HepG2 (cell line): ENCODE results near the gene NRAS. TPM values are rescaled to one million over a fixed set of nuclear protein-coding genes. Genes with fewer than 3 reads are reported as not detected.

Source experiments
- HMG20A ChIP-seq: IDR thresholded peaks from 2 replicates; pipeline ENCODE4 v1.6.1; 2016; ENCODE audit warnings: borderline replicate concordance
- KAT8 ChIP-seq: IDR thresholded peaks from 2 replicates; pipeline ENCODE4 v1.6.1; 2016; ENCODE audit warnings: missing genetic modification reagents, missing compliant biosample characterization
- SALL1 ChIP-seq: sonication (generic); formaldehyde crosslinking; IDR thresholded peaks from 2 replicates; pipeline ENCODE4 v1.8.0; 2022; ENCODE audit warnings: mild to moderate bottlenecking, missing genetic modification reagents
- SMYD3 ChIP-seq: sonication (generic); formaldehyde crosslinking; IDR thresholded peaks from 2 replicates; pipeline ENCODE4 v1.8.1; 2023; ENCODE audit warnings: mild to moderate bottlenecking, missing genetic modification reagents
- TOPORS ChIP-seq: sonication (generic); formaldehyde crosslinking; IDR thresholded peaks from 2 replicates; pipeline ENCODE4 v1.8.0; 2023; ENCODE audit warnings: mild to moderate bottlenecking, missing genetic modification reagents
- ZNF230 ChIP-seq: sonication (generic); formaldehyde crosslinking; IDR thresholded peaks from 2 replicates; pipeline ENCODE4 v1.4.0; 2020; ENCODE audit warnings: mild to moderate bottlenecking, missing genetic modification reagents
- ZNF234 ChIP-seq: sonication (generic); formaldehyde crosslinking; conservative IDR thresholded peaks from 2 replicates; pipeline ENCODE4 v1.5.1; 2020; ENCODE audit warnings: mild to moderate bottlenecking, missing genetic modification reagents
- ZNF264 ChIP-seq: sonication (generic); formaldehyde crosslinking; IDR thresholded peaks from 2 replicates; pipeline ENCODE4 v1.4.0; 2020; ENCODE audit warnings: missing genetic modification reagents
- ZNF652 ChIP-seq: IDR thresholded peaks from 2 replicates; pipeline ENCODE4 v1.6.1; 2016; ENCODE audit warnings: low read depth, borderline replicate concordance
- ZNF883 ChIP-seq: sonication (generic); formaldehyde crosslinking; IDR thresholded peaks from 2 replicates; pipeline ENCODE4 v1.5.1; 2020; ENCODE audit warnings: mild to moderate bottlenecking, missing genetic modification reagents; ENCODE audit errors: not compliant biosample characterization
- polyA plus RNA-seq, 8 experiments: library from polyadenylated mRNA; depleted of rRNA in 3 of 8; stranded (reverse) in 7 of 8; unstranded in 1 of 8; fragments of >200 nt; fragmentation: Illumina TruSeq in 4 of 8; extraction: Trizol in 4 of 8; gene quantifications; 2 replicates each; pipeline versions ENCODE4 v1.2.1 to v1.2.3, GENCODE V29; 2011 to 2016; ENCODE audit warnings: low read depth in 4 of 8, missing spikeins in 1 of 8, mixed read lengths in 1 of 8; ENCODE audit not compliant: insufficient read depth in 1 of 8
- total RNA-seq, 5 experiments: library from RNA; depleted of rRNA; stranded (reverse); fragments of >200 nt; fragmentation: Illumina TruSeq; extraction: Trizol; gene quantifications; 2 replicates each; pipeline ENCODE4 v1.2.3, GENCODE V29; 2016; ENCODE audit warnings: low read depth in 1 of 5
- TF ChIP-seq, protein P1 (sequence below): sonication (generic); formaldehyde crosslinking; conservative IDR thresholded peaks from 2 replicates; pipeline ENCODE4 v1.4.0; 2020; ENCODE audit warnings: mild to moderate bottlenecking, missing genetic modification reagents, moderate library complexity
- TF ChIP-seq, protein P2 (sequence below): sonication (generic); formaldehyde crosslinking; IDR thresholded peaks from 2 replicates; pipeline ENCODE4 v1.4.0; 2020; ENCODE audit warnings: missing genetic modification reagents
- TF ChIP-seq, protein P3 (sequence below): sonication (generic); formaldehyde crosslinking; IDR thresholded peaks from one replicate; pipeline ENCODE4 v1.5.1; 2020; ENCODE audit warnings: mild to moderate bottlenecking, missing genetic modification reagents; ENCODE audit errors: not compliant biosample characterization
- TF ChIP-seq, protein P4 (sequence below): IDR thresholded peaks from 2 replicates; pipeline ENCODE4 v1.6.1; 2016; ENCODE audit warnings: mild to moderate bottlenecking

NRAS gene
- total and polyA plus RNA-seq, 2 of the 13 experiments (the other 11 are each of a cell fraction or from before 2014, with no cell fraction given): 38.6 to 58.8 TPM

DNA sequence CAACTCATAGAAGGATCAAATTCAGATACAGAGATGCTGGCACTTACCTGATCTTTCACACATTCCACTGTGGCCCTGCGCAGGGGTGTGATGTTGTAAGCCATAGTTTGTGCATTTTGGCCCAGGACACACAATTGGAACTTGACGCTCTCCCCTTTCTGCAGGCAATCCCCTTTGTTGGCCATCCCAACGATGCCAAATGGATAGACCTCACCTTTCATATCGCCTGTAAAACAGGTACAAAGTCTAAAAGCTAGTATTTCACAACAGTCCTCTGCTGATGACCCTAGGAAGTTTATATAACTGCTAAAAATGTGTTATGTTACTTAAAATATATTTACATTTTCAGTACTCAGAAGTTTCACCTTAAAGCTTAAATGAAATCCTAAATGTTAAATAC lies 3.9 kb upstream of the NRAS start (continued):
- TF ChIP-seq SMYD3 (CRISPR knock-in tag): no peak
- no peak for TF ChIP-seq ZNF883
- TF ChIP-seq, protein P1, sequence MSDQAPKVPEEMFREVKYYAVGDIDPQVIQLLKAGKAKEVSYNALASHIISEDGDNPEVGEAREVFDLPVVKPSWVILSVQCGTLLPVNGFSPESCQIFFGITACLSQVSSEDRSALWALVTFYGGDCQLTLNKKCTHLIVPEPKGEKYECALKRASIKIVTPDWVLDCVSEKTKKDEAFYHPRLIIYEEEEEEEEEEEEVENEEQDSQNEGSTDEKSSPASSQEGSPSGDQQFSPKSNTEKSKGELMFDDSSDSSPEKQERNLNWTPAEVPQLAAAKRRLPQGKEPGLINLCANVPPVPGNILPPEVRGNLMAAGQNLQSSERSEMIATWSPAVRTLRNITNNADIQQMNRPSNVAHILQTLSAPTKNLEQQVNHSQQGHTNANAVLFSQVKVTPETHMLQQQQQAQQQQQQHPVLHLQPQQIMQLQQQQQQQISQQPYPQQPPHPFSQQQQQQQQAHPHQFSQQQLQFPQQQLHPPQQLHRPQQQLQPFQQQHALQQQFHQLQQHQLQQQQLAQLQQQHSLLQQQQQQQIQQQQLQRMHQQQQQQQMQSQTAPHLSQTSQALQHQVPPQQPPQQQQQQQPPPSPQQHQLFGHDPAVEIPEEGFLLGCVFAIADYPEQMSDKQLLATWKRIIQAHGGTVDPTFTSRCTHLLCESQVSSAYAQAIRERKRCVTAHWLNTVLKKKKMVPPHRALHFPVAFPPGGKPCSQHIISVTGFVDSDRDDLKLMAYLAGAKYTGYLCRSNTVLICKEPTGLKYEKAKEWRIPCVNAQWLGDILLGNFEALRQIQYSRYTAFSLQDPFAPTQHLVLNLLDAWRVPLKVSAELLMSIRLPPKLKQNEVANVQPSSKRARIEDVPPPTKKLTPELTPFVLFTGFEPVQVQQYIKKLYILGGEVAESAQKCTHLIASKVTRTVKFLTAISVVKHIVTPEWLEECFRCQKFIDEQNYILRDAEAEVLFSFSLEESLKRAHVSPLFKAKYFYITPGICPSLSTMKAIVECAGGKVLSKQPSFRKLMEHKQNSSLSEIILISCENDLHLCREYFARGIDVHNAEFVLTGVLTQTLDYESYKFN (CRISPR knock-in tag): peak; percentile 41; the same call in 1 of the 2 replicates
- TF ChIP-seq ZNF652 (CRISPR knock-in tag): 0 out of 2 replicates have a peak, but pooled peaks have one; percentile 14
- TF ChIP-seq ZNF264 (CRISPR knock-in tag): peak; percentile 28; the same call in 1 of the 2 replicates
- TF ChIP-seq ZNF230 (CRISPR knock-in tag): no peak
- TF ChIP-seq, protein P2, sequence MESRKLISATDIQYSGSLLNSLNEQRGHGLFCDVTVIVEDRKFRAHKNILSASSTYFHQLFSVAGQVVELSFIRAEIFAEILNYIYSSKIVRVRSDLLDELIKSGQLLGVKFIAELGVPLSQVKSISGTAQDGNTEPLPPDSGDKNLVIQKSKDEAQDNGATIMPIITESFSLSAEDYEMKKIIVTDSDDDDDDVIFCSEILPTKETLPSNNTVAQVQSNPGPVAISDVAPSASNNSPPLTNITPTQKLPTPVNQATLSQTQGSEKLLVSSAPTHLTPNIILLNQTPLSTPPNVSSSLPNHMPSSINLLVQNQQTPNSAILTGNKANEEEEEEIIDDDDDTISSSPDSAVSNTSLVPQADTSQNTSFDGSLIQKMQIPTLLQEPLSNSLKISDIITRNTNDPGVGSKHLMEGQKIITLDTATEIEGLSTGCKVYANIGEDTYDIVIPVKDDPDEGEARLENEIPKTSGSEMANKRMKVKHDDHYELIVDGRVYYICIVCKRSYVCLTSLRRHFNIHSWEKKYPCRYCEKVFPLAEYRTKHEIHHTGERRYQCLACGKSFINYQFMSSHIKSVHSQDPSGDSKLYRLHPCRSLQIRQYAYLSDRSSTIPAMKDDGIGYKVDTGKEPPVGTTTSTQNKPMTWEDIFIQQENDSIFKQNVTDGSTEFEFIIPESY (CRISPR knock-in tag): peak; percentile 74
- TF ChIP-seq, protein P3, sequence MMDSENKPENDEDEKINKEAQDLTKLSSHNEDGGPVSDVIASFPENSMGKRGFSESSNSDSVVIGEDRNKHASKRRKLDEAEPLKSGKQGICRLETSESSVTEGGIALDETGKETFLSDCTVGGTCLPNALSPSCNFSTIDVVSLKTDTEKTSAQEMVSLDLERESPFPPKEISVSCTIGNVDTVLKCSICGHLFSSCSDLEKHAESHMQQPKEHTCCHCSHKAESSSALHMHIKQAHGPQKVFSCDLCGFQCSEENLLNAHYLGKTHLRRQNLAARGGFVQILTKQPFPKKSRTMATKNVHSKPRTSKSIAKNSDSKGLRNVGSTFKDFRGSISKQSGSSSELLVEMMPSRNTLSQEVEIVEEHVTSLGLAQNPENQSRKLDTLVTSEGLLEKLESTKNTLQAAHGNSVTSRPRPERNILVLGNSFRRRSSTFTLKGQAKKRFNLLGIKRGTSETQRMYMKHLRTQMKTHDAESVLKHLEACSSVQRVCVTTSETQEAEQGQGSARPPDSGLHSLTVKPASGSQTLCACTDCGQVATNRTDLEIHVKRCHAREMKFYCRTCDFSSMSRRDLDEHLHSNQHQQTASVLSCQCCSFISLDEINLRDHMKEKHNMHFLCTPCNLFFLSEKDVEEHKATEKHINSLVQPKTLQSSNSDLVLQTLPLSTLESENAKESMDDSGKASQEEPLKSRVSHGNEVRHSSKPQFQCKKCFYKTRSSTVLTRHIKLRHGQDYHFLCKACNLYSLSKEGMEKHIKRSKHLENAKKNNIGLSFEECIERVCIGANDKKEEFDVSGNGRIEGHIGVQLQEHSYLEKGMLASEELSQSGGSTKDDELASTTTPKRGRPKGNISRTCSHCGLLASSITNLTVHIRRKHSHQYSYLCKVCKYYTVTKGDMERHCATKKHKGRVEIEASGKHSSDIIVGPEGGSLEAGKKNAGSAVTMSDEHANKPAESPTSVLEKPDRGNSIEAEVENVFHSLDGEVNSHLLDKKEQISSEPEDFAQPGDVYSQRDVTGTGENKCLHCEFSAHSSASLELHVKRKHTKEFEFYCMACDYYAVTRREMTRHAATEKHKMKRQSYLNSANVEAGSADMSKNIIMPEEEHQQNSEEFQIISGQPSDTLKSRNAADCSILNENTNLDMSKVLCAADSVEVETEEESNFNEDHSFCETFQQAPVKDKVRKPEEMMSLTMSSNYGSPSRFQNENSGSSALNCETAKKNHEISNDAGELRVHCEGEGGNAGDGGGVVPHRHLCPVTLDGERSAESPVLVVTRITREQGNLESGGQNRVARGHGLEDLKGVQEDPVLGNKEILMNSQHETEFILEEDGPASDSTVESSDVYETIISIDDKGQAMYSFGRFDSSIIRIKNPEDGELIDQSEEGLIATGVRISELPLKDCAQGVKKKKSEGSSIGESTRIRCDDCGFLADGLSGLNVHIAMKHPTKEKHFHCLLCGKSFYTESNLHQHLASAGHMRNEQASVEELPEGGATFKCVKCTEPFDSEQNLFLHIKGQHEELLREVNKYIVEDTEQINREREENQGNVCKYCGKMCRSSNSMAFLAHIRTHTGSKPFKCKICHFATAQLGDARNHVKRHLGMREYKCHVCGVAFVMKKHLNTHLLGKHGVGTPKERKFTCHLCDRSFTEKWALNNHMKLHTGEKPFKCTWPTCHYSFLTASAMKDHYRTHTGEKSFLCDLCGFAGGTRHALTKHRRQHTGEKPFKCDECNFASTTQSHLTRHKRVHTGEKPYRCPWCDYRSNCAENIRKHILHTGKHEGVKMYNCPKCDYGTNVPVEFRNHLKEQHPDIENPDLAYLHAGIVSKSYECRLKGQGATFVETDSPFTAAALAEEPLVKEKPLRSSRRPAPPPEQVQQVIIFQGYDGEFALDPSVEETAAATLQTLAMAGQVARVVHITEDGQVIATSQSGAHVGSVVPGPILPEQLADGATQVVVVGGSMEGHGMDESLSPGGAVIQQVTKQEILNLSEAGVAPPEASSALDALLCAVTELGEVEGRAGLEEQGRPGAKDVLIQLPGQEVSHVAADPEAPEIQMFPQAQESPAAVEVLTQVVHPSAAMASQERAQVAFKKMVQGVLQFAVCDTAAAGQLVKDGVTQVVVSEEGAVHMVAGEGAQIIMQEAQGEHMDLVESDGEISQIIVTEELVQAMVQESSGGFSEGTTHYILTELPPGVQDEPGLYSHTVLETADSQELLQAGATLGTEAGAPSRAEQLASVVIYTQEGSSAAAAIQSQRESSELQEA (CRISPR knock-in tag): no peak
- TF ChIP-seq HMG20A: 0 out of 2 replicates have a peak, but pooled peaks have one; percentile 26
- no peak for TF ChIP-seq TOPORS (CRISPR knock-in tag)
- TF ChIP-seq KAT8 (CRISPR knock-in tag): no peak
- TF ChIP-seq, protein P4, sequence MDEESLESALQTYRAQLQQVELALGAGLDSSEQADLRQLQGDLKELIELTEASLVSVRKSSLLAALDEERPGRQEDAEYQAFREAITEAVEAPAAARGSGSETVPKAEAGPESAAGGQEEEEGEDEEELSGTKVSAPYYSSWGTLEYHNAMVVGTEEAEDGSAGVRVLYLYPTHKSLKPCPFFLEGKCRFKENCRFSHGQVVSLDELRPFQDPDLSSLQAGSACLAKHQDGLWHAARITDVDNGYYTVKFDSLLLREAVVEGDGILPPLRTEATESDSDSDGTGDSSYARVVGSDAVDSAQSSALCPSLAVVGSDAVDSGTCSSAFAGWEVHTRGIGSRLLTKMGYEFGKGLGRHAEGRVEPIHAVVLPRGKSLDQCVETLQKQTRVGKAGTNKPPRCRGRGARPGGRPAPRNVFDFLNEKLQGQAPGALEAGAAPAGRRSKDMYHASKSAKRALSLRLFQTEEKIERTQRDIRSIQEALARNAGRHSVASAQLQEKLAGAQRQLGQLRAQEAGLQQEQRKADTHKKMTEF (CRISPR knock-in tag): peak; percentile 35; the same call in 1 of the 2 replicates
- peak; percentile 45; the same call in 1 of the 2 replicates for TF ChIP-seq SALL1 (CRISPR knock-in tag)
- no peak for TF ChIP-seq ZNF234 (CRISPR knock-in tag)
